Measurements from ENCODE around the gene CATSPERZ.

CATSPERZ gene

GRCh38 chr11:64352099-64352994 lies 52.2 kb downstream of the CATSPERZ start:
- CTCF ChIA-PET = interaction anchor here (1.3 to 8.5 kb wide), 7 partner anchors 9 to 81 kb away, joined by 4 to 81 read pairs (median 10); partner anchors contain the start of genes CCDC88B, ESRRA, PRDX5 and TRMT112
- POLR2A ChIA-PET = interaction anchor here (0.6 to 1.5 kb wide), 2 partner anchors 10 to 105 kb away, joined by 3 to 5 read pairs; partner anchors contain the start of gene PPP1R14B
- TF ChIP-seq CTCF (IDR thresholded peaks at IDR 0.05; ENCODE audit: control extremely low read depth, extremely low read depth, low read depth, missing control alignments) = no peak
- no peak for DNase-seq (ENCODE audit: extremely low spot score)

- ChIA-PET POLR2A (interaction anchor here (0.6 to 1.5 kb wide), 2 partner anchors 10 to 106 kb away, joined by 3 to 5 read pairs; partner anchors contain the start of gene PPP1R14B), CTCF (interaction anchor here (1.2 to 8.5 kb wide), 6 partner anchors 10 to 82 kb away, joined by 4 to 81 read pairs (median 26); partner anchors contain the start of genes CCDC88B, ESRRA, PRDX5 and TRMT112)
- TF ChIP-seq CTCF (IDR thresholded peaks at IDR 0.05; ENCODE audit: control extremely low read depth, extremely low read depth, low read depth, missing control alignments) = no peak
- DNase-seq (ENCODE audit: extremely low spot score) = no peak
Measured at GRCh38 chr11:64352995-64353714, 53.0 kb downstream of the CATSPERZ start.

GRCh38 chr11:64353715-64354506 lies 53.8 kb downstream of the CATSPERZ start:
- ChIA-PET CTCF (interaction anchor here (1.2 to 8.5 kb wide), 10 partner anchors 10 to 170 kb away, joined by 3 to 81 read pairs (median 6); partner anchors contain the start of genes CCDC88B, ESRRA, PRDX5 and TRMT112), POLR2A (interaction anchor here (1.5 to 1.7 kb wide), 2 partner anchors 11 to 41 kb away, joined by 5 to 8 read pairs; no protein-coding TSS in a partner anchor)
- TF ChIP-seq CTCF (IDR thresholded peaks at IDR 0.05; ENCODE audit: control extremely low read depth, extremely low read depth, low read depth, missing control alignments) = no peak
- no peak for DNase-seq (ENCODE audit: extremely low spot score)
